Activated CD4-positive, alpha-beta T cell treated with anti-CD3 and anti-CD28 coated beads, Interleukin-2, amount 50 U/mL, for 48 hours (primary cell): ENCODE measurements around the gene MECR.
A peak's percentile ranks its signal among the peaks of the same experiment; 100 is the strongest.
"Not testable (repeated sequence)": the region's sequence is repeated elsewhere in the genome, so short reads cannot be mapped to it uniquely, and the experiment has no call there.

Experiments
- DNase-seq, 2 experiments: peaks; one replicate each; pipeline ENCODE4 v3.0.0-alpha.2; 2020

The MECR gene

GRCh38 chr1:29234881-29235280 lies 4.1 kb upstream of the MECR start:
- DNase-seq = not testable (repeated sequence)

- DNase-seq = no peak
Measured at GRCh38 chr1:29234471-29234870, 3.7 kb upstream of the MECR start.

- DNase-seq = no peak
Measured at GRCh38 chr1:29233693-29234092, 3.0 kb upstream of the MECR start.

- DNase-seq = no peak
Measured at GRCh38 chr1:29232387-29232786, 1.7 kb upstream of the MECR start.

GRCh38 chr1:29230204-29230552 lies 556 bp downstream of the MECR start:
- no peak for DNase-seq

GRCh38 chr1:29227511-29227910 lies 3.2 kb downstream of the MECR start:
- DNase-seq = no peak

- no peak for DNase-seq
Measured at GRCh38 chr1:29225361-29225760, 5.4 kb downstream of the MECR start.

GRCh38 chr1:29224356-29224837 lies 6.3 kb downstream of the MECR start:
- no peak for DNase-seq

- DNase-seq = no peak
Measured at GRCh38 chr1:29223521-29223920, 7.2 kb downstream of the MECR start.

- no peak for DNase-seq
Measured at GRCh38 chr1:29222686-29223085, 8.0 kb downstream of the MECR start.

- not testable (repeated sequence) for DNase-seq
Measured at GRCh38 chr1:29222260-29222659, 8.5 kb downstream of the MECR start.

- no peak for DNase-seq
Measured at GRCh38 chr1:29221296-29221695, 9.4 kb downstream of the MECR start.

- no peak for DNase-seq
Measured at GRCh38 chr1:29218223-29218622, 12.5 kb downstream of the MECR start.

- no peak for DNase-seq
Measured at GRCh38 chr1:29217633-29218032, 13.1 kb downstream of the MECR start.

GRCh38 chr1:29213055-29213454 lies 17.7 kb downstream of the MECR start:
- DNase-seq = no peak

GRCh38 chr1:29211086-29212030 lies 19.4 kb downstream of the MECR start:
- DNase-seq = no peak

- no peak for DNase-seq
Measured at GRCh38 chr1:29210278-29211085, 20.3 kb downstream of the MECR start.

- DNase-seq = no peak
Measured at GRCh38 chr1:29209173-29209572, 21.6 kb downstream of the MECR start.

- DNase-seq = no peak
Measured at GRCh38 chr1:29208442-29208841, 22.3 kb downstream of the MECR start.

- peak; percentile 96 to 97 for DNase-seq
Measured at GRCh38 chr1:29202584-29203340, 28.0 kb downstream of the MECR start.

GRCh38 chr1:29202053-29202452 lies 28.7 kb downstream of the MECR start:
- DNase-seq = no peak

- DNase-seq = no peak
Measured at GRCh38 chr1:29201595-29202051, 29.1 kb downstream of the MECR start.
